Measurements from ENCODE around the gene NRBF2.
"Not testable (repeated sequence)": the region's sequence is repeated elsewhere in the genome, so short reads cannot be mapped to it uniquely, and the experiment has no call there.

The NRBF2 gene

DNA sequence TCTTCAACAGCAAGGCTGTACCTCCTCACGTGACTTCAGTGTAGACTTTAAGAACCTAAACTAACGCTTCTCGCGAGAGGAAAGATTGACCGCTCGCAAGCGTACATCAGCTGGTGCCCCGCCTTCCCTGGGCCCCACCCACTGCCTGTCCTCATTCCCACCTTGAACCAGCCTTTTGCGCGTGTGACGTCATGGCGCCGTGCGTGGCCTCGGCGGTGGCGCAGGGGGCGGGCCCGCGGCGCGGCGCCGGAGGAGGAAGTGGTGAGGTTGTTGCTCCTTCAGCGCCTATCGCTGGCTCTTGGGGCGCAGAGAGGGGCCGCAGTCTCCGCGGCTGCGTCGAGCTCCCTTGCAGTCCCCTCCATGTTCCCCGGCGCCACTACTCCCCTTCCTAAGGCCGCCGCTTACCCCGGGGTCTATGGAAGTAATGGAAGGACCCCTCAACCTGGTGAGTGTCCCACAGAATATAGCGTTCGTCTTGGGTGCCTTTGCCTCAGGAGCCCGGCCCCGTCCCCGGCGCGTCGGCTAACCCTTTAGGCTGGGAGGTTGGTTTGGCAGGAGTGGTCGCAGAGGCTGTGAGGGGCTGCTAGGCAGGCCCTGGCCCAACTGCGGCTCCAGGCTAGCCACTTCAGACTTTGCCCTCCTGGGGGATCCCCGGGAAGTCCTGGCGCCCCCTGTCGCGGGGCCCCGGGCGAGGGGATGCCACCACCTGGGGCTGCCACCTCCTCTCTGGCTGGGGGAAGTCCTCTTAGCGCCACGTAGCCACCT is at the start of gene NRBF2:
TSS of gene NRBF2 (plus strand) at position 273 of the 765 bp plus-strand sequence. CDS start at position 416, 143 bp downstream.
- DNase-seq, result peak; percentile 97 to 98

DNA sequence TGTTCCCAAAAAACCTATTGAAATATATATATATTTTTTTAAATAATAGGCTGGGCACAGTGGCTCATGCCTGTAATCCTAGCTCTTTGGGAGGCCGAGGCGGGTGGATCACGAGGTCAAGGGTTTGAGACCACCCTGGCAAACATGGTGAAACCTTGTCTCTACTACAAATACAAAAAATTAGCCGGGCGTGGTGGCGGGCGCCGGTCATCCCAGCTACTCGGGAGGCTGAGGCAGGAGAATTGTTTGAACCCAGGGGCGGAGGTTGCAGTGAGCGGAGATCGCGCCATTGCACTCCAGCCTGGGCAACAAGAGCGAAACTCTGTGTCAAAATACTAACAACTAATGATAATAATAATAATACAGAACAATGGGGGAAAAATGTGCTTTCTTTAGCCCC is 49.7 kb upstream of the NRBF2 start:
- DNase-seq, result not testable (repeated sequence)

DNA sequence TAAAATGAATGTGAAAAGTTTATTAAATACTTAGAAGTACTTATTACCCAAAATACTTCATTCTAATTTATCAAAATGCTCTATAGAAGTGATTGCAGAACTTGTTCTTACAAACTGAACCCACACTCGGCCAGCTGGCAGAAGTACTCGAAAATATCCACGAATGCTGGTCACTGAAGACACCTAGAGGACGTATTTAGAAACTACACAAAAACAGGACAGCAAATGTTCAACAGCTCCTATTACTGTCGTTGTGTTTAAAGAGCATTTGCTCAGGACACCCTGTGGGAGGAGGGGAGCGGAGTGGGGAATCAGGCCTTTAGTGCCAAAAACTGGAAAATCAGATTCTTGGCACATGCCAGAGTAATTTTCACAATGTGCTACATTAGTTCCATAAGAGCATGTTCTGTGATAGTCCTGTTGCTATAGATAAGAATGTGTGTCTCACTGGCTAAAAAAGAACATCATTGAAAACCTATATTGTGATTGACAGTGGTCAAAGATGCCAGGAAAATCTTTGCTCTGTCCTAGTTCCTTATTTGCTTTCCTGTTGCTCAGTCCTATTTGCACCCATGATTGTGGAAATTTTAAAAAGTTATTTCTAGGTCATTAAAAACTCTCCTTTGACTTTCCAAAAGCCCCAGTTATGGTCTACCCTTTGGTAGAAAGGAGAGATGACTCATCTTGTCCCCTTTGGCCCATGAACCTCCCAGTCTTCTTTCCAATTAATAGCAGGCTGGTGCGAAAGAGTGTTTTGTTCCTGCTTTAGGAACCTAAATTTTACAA is 49.0 kb upstream of the NRBF2 start:
- DNase-seq, result peak; percentile 35 to 40

DNA sequence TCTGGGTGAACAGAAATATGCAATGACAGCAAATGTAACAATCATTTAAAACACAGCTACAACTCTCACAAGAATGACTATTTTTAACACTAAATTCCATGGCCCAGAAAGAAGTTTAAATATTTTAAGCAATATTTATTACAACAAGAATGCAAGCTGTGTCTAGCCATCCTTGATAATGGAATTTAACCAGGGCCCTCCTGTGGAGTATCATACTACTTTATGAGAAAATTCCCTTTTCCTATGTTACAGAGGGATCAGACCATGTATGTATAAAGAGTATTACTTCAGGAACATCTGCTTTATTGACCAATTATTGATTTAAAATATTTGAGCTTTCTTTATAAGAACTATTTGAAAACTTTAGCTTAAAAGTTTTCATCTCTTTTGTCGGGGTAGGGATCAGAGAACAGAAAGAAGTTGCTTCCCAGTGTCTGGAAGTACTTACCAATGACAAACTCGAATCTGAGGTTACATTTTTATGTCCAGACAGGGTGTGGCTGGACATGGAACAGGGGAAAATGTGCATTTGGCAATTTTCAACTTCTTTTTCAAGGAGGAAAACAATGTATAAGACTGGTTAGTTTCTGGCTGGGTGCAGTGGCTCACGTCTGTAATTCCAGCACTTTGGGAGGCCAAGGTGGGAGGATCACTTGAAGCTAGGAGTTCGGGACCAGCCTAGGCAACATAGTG is 48.3 kb upstream of the NRBF2 start:
- no peak for DNase-seq

DNA sequence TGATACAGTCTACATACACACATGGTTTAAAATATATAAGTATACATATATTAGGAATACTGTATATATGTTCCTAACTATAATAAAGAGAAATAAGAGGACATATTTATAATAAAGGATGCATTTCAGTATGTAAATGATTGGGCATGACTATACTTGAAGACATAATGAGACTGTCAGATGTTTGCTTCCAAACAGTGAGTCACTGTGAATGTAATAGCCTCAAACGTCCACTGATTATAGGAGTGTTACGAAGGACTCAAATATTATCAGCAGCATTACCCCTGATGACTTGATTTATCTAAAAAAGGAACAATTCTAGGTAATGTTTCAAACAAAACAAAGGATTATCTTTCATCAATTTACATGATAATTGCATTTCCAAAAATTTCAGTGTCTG is 39.9 kb upstream of the NRBF2 start:
- DNase-seq, result no peak

DNA sequence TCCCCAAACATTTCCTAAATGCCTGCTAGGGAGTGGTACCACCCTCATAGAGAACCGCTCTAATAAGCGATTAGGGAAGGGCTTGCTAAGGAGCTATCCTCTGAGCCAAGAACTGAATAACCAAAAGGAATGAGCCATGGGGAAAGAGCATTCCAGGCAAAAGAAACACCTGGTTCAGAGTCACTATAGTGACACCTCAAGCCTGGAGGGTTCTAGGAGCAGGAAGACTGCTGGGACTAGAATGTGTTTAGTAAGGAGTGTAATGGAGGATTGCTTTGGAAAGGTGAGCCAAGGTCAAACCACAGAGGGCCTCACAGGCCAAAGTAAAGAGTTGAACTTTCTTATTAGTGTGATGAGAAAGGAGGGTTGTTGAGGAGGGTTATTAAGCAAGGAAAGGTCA is 38.7 kb upstream of the NRBF2 start:
- DNase-seq, result no peak

DNA sequence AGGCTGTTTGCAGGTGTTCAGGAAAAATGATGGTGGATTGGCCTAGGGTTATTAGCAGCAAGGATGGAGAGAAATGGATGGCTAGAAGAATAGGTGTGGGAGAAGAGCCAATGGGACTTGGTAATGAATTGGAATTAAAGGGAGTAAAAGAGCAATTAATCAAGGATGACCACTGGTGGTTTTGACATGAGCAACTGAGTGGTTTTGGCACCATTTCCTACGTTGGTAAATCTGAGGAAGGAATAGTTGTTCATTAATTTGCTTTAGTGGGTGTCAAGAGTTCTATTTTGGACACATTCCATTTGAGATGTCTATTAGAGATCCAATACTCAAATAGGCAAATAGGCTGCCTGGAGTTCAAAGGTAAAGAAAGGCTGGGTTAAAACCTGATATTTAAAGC is 38.2 kb upstream of the NRBF2 start:
- DNase-seq, result no peak

DNA sequence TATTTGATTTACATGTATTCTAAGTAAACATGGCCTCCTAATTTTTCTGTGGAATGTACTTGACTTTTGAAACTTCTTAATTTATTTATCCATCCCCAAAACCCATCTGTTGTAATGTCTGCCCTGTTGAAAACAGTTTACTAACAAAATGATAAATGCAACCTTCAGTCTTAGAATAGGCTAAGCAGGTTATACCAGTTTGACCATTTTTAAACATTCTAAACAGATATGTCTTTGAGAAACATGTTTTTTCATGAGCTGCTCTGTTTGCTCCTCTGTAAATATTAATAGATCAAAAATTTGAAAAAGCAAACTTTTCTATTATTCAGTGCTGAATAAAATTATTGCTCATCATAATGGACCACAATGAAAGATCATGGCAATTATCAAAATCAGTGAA is 33.4 kb upstream of the NRBF2 start:
- no peak for DNase-seq

DNA sequence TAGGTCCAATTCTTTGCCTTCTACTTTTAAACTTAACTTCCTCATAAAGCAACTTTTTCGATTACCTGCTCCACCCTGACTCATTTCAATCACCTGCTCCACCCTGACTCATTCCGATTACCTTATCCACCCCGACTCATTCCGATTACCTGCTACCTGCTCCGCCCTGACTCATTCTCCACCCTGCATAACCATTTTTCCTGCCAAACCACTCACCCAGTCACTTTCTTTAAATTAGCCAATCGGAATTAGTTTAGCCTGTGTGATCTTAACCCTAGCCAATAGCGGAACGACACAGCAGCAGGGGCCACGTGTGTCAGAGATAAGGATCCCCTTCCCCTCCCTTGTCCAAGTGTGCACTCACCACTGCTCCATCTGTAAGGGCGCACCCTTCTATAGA is 32.0 kb upstream of the NRBF2 start:
- not testable (repeated sequence) for DNase-seq

DNA sequence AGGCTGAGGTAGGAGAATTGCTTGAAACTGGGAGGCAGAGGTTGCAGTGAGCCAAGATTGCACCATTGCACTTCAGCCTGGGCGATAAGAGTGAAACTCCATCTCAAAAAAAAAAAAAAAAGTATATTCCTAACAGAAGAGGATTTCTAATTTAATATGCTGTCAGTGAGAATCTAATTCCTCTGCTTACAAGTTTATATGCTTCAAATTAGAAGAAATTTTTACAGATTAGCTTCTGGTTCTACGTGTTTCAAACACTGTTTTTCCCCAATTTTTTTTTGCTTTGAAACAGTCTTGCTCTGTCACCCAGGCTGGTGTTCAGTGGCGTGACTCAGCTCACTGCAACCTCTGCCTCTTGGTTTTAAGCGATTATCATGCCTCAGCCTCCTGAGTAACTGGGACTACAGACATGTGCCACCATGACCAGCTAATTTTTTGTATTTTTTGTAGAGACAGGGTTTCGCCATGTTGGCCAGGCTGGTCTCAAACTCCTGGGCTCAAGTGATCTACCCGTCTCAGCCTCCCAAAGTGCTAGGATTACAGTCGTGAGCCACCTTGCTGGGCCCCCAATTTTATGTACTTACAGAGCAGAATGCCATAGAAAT is 30.7 kb upstream of the NRBF2 start:
- peak in 1 of 2 donors; percentile 6 for DNase-seq

DNA sequence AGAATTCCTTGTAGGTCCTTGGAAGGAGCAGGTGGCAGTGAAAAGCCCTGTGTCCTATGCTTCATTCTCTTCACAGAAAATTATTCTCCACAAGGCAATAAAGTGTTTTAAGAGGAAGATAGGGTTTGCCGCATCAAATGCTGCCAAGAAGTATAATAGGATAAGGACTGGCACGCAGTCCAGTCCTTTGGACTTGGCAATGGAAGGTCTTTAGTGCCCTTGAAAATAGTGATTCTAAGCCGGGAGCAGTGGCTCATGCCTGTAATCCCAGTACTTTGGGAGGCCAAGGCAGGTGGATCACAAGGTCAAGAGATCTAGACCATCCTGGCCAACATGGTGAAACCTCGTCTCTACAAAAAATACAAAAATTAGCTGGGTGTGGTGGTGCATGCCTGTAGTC is 29.9 kb upstream of the NRBF2 start:
- not testable (repeated sequence) for DNase-seq

DNA sequence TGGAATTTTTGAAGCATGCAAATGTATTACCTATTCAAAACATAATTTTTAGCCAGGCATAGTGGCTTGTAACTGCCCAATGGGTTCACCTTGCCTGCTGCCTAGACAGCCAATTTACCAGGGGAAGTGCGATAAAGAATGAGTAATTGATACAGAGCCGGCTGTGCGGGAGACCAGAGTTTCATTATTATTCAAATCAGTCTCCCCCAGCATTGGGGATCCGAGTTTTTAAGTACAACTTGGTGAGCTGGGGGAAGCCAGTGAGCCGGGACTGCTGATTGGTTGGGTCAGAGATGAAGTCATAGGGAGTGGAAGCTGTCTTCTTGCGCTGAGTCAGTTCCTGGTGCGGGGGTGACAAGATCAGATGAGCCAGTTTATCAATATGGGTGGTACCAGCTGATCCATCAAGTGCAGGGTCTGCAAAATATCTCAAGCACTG is 29.1 kb upstream of the NRBF2 start:
- DNase-seq, result peak; percentile 50 to 57

DNA sequence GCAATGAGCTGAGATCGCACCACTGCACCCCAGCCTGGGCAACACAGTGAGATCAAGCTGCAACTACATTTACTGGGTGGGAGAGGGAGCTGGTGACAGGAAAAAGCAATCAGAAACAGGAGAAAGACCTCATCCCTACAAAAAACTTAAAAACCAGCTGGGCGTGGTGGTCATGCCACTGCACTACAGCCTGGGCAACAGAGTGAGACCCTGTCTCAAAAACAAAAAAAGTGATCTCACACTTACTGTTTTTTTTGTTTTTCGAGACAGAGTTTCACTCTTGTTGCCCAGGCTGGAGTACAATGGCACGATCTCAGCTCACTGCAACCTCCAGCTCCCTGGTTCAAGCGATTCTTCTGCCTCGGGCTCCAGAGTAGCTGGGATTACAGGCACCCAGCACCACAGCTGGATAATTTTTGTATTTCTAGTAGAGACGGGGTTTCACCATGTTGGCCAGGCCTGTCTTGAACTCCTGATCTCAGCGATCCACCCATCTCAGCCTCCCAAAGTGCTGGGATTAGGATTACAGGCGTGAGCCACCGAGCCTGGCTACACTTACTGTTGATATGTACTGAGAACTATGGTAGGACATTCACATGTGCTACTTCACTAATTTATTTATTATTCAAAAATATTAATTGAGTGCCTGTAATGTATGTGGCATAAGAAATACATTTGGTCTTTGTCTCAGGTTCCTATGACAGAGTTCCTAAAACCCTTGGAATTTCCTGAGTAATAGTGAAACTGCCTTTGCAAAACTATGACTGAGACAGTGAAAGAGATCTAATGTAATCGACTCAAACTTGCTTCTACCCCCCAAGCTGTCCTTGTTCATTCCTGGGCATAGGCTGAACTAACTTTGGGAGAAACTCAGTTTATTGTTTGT is 27.7 kb upstream of the NRBF2 start:
- no peak for DNase-seq

DNA sequence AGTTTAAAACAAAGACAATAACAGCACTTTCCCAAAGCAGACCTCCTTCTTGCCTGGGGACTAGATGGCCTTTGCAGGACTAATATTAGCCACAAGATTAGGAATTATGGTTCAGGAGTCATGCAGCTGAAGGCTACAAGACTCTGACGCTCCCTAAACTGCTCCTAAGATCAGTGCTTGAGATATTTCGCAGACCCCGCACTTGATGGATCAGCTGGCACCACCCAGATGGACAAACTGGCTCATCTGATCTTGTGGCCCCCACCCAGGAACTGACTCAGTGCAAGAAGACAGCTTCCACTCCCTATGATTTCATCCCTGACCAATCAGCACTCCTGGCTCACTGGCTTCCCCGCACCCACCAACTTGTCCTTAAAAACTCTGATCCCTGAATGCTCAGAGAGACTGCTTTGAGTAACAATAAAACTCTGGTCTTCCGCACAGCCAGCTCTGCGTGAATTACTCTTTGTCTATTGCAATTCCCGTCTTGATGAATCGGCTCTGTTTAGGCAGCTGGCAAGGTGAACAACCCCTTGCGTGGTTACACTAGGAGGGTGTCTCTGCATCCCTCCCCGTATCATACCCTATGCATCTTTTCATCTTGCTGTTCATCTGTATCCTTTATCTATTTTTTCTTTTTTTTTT is 26.9 kb upstream of the NRBF2 start:
- no peak for DNase-seq

DNA sequence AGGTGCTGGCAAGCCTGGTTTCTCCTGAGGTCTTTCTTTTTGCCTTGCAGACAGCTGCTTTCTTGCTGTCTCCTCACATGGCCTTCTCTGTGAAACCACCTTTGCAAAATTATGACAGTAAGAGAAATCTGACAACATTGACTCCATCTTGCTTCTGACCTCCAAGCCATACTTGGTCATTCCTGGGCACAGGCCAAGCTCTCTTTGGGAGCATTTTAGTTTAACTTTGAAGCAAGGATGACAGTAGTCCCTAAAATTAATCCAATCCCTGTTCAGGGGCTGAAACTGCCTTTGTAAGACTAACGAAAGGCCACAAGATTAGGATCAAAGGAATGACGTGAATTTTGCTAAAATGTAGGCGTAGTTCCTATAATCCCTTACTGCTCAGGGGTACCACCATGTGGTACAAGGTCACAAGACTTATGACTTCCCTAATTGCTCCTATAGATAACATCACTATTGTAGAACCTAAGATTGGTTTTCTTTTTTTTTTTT is 25.1 kb upstream of the NRBF2 start:
- no peak for DNase-seq

DNA sequence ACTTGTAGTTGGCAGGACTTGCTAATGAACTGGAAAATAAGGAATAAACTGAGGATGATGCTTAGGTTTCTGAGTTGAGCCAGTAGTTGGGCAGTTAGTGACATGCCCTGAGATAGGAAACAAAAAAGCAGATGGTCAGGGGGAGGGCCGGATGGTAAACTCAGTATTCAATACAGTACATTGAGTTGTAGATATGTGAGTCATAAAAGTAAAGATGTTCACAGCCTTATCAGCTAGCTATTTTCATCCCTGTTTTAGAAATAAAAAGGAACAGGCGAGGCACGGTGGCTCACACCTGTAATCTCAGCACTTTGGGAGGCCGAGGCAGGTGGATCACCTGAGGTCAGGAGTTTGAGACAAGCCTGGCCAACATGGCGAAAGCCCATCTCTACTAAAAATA is 22.2 kb upstream of the NRBF2 start:
- DNase-seq, result no peak

DNA sequence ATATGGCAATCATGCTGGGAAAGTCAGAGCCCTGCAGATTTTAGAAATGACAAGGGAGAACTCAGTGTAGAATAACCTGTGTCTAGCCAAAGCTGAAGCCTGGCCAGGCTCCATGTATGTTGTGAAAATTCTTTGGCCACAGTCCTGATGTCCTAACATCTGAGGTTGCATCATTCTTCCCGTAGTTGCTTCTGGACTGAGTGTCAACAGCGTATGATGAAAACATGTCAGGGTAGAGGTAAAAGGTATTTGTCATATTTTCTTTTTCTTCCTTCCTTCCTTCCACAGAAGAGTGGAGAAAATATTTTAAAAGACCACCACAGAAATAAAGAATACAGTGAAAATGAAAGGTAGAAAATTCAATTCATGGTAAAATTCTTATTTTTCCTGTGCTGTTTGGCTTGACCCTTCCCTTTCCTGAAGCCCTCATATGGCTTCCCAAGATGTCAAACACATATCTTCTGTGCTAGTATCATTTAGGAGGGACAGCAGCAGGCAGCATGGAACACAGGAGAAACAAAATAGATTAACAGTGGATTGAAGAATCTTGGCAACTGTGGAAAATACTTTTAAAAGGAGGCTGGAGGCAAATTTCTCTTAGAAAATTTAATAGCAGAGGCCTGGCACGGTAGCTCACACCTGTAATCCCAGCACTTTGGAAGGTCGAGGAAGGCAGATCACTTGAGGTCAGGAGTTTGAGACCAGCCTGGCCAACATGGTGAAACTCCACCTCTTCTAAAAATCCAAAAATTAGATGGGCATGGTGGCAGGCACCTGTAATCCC is 18.9 kb upstream of the NRBF2 start:
- DNase-seq, result no peak

DNA sequence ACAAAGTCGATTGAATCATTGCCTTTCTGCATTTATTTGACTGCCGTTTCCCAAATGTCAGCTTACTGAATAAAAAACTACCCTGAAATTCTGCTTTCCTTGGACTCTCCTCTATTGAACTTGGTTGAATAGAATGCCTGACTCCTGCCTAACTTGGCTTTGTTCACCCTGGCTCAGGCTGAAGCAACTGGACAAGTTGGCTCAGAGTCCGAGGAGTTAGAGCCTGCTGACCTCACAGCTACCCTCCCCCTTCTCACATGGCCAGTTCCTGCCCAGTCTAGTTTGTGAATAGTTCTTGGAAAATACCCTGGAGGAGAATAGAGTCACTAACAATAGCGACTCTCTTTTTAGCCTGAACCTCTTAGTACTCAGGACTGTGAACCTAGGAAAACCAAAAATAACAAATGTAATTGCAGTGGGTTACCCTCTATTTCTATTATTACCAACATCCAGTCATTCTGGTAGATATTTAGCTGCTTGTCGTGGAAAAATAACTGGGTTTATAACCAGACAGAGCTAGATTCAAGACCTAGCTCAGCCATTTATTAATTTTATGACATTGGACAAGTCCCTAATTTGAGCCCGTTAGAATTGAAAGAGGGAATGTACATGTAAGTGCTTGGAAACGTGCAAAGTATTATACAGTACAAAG is 17.3 kb upstream of the NRBF2 start:
- no peak for DNase-seq

DNA sequence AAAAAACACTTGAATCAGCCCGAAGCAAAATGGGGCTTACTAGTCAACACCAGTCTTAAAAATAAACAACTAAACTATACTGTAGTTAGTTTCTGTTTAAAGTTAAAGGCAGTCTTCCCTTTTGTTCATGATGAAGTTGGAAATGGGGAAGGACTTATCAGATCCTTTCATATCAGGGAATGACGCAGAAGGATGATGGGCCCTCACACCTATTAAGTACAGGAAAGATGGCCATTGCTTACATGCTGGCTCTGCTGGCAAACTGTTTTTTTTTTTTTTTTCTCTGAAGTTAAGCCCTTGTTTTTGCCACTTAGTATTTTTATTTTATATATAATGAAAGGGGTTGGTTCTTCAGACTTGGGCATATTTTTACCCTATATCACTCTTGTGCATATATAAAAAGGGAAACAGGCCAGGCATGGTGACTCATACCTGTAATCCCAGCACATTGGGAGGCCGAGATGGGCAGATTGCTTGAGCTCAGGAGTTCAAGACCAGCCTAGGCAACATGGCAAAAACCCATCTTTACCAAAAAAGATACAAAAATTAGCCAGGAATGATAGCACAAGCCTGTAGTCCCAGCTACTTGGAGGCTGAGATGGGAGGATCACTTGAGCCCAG is 16.6 kb upstream of the NRBF2 start:
- no peak for DNase-seq

DNA sequence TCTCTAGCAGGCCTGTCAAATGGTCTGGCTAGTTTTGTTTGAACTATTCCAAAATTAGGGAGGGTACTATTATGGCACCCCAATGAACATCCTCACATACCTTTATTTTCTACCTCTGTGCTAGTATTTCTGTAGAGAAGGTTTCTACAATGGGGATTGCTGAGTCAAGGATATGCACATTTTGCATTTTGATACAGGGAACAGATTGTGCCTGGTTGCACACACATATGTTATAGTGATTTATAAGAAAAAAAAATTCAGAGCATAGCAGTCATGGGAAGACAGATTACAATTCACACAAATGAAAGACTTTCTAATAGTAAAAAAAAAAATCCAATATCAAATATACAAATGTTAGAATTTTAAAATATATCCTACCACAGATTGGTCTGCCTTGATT is 14.1 kb upstream of the NRBF2 start:
- no peak for DNase-seq

Data from stimulated activated CD4-positive, alpha-beta T cell treated with anti-CD3 and anti-CD28 coated beads, Interleukin-2, amount 100 ng/mL, for 24 hours (primary cell).